HUES48 (cell line): Measurements from ENCODE around the gene POLD4.
"Not testable (repeated sequence)": the region's sequence is repeated elsewhere in the genome, so short reads cannot be mapped to it uniquely, and the experiment has no call there.

ENCODE experiments used
- H3K27ac ChIP-seq: one replicate; pipeline ENCODE4 v1.7.0; 2013; ENCODE audit warnings: low read depth, low read length, inconsistent platforms
- H3K27me3 ChIP-seq: 2 replicates; pipeline ENCODE4 v1.6.1; 2013; ENCODE audit warnings: mild to moderate bottlenecking, low read length; ENCODE audit not compliant: control insufficient read depth, insufficient read depth
- H3K36me3 ChIP-seq: 2 replicates; pipeline ENCODE4 v1.6.1; 2013; ENCODE audit warnings: low read length; ENCODE audit not compliant: control insufficient read depth, insufficient read depth
- H3K4me1 ChIP-seq: 2 replicates; pipeline ENCODE4 v1.6.1; 2013; ENCODE audit warnings: mild to moderate bottlenecking, low read length; ENCODE audit not compliant: control insufficient read depth, insufficient read depth
- H3K4me3 ChIP-seq: 2 replicates; pipeline ENCODE4 v1.5.1; 2013; ENCODE audit warnings: mild to moderate bottlenecking, low read depth, low read length
- H3K9ac ChIP-seq: 2 replicates; pipeline ENCODE4 v1.6.1; 2013; ENCODE audit warnings: mild to moderate bottlenecking, low read depth, low read length, moderate library complexity
- H3K9me3 ChIP-seq: 2 replicates; pipeline ENCODE4 v1.6.1; 2013; ENCODE audit warnings: low read length; ENCODE audit not compliant: control insufficient read depth, insufficient read depth

The POLD4 gene

GRCh38 chr11:67320011-67320410, 33.3 kb downstream of the POLD4 start:
- no peaks in the 10 kb centered on the region for H3K36me3 ChIP-seq
- no peak overlapping the region for H3K4me3 ChIP-seq
- no peak overlapping the region for H3K27ac ChIP-seq
- no peak overlapping the region for H3K9ac ChIP-seq
- H3K4me1 ChIP-seq: peaks cover 4% of the 10 kb centered on the region; the same call in 1 of the 2 replicates
- H3K27me3 ChIP-seq: peaks cover 22% of the 10 kb centered on the region
- no peaks in the 10 kb centered on the region for H3K9me3 ChIP-seq

- not testable (repeated sequence) for H3K9ac ChIP-seq, H3K4me3 ChIP-seq
Observed at GRCh38 chr11:67318876-67319275, 34.5 kb downstream of the POLD4 start.

GRCh38 chr11:67317888-67318555, 35.3 kb downstream of the POLD4 start:
- peaks cover 22% of the 10 kb centered on the region for H3K27me3 ChIP-seq
- H3K9me3 ChIP-seq: no peaks in the 10 kb centered on the region
- H3K4me1 ChIP-seq: peaks cover 4% of the 10 kb centered on the region; the same call in 1 of the 2 replicates
- H3K36me3 ChIP-seq: no peaks in the 10 kb centered on the region
- no peak overlapping the region for H3K27ac ChIP-seq
- peak overlapping the region; percentile 86 for H3K4me3 ChIP-seq
- H3K9ac ChIP-seq: no peak overlapping the region

More at GRCh38 chr11:67318876-67319275, 34.5 kb downstream of the POLD4 start:
- not testable (repeated sequence) for H3K4me1 ChIP-seq, H3K36me3 ChIP-seq, H3K27ac ChIP-seq, H3K9me3 ChIP-seq
- H3K27me3 ChIP-seq: peaks cover 22% of the 10 kb centered on the region

GRCh38 chr11:67317205-67317887, 36.0 kb downstream of the POLD4 start:
- H3K4me3 ChIP-seq: peak overlapping the region; percentile 86
- no peaks in the 10 kb centered on the region for H3K36me3 ChIP-seq
- H3K9ac ChIP-seq: peak overlapping the region; percentile 47; the same call in 1 of the 2 replicates
- peaks cover 22% of the 10 kb centered on the region for H3K27me3 ChIP-seq
- no peaks in the 10 kb centered on the region for H3K9me3 ChIP-seq
- peaks cover 4% of the 10 kb centered on the region; the same call in 1 of the 2 replicates for H3K4me1 ChIP-seq
- H3K27ac ChIP-seq: peak overlapping the region; percentile 78

- Histone ChIP-seq H3K4me3 (peak overlapping the region; percentile 86), H3K9me3 (no peaks in the 10 kb centered on the region), H3K4me1 (peaks cover 4% of the 10 kb centered on the region; the same call in 1 of the 2 replicates), H3K36me3 (no peaks in the 10 kb centered on the region), H3K9ac (0 out of 2 replicates have a peak overlapping the region, but pooled peaks have one; percentile 47), H3K27ac (peak overlapping the region; percentile 78), H3K27me3 (peaks cover 22% of the 10 kb centered on the region)
Observed at GRCh38 chr11:67316882-67317204, 36.5 kb downstream of the POLD4 start.

GRCh38 chr11:67315325-67315909, 37.9 kb downstream of the POLD4 start:
- Histone ChIP-seq H3K4me1 (peaks cover 4% of the 10 kb centered on the region; the same call in 1 of the 2 replicates), H3K27ac (no peak overlapping the region), H3K9ac (no peak overlapping the region), H3K36me3 (no peaks in the 10 kb centered on the region), H3K27me3 (peaks cover 22% of the 10 kb centered on the region), H3K9me3 (no peaks in the 10 kb centered on the region), H3K4me3 (no peak overlapping the region)

GRCh38 chr11:67314218-67314617, 39.1 kb downstream of the POLD4 start:
- Histone ChIP-seq H3K4me3 (no peak overlapping the region), H3K9me3 (no peaks in the 10 kb centered on the region), H3K27ac (no peak overlapping the region), H3K27me3 (peaks cover 19% of the 10 kb centered on the region), H3K9ac (no peak overlapping the region), H3K4me1 (peaks cover 4% of the 10 kb centered on the region; the same call in 1 of the 2 replicates), H3K36me3 (peaks cover 8% of the 10 kb centered on the region; the same call in 1 of the 2 replicates)

GRCh38 chr11:67313125-67313890, 40.0 kb downstream of the POLD4 start:
- Histone ChIP-seq H3K27me3 (peaks cover 10% of the 10 kb centered on the region), H3K4me1 (peaks cover 1% of the 10 kb centered on the region; the same call in 1 of the 2 replicates), H3K9ac (no peak overlapping the region), H3K27ac (no peak overlapping the region), H3K36me3 (peaks cover 15% of the 10 kb centered on the region), H3K9me3 (no peaks in the 10 kb centered on the region), H3K4me3 (no peak overlapping the region)

- Histone ChIP-seq H3K27ac (no peak overlapping the region), H3K9ac (no peak overlapping the region), H3K9me3 (no peaks in the 10 kb centered on the region), H3K4me1 (no peaks in the 10 kb centered on the region), H3K36me3 (peaks cover 18% of the 10 kb centered on the region), H3K27me3 (peaks cover 5% of the 10 kb centered on the region), H3K4me3 (no peak overlapping the region)
Observed at GRCh38 chr11:67312187-67313021, 40.9 kb downstream of the POLD4 start.

- no peak overlapping the region for H3K4me3 ChIP-seq
- peaks cover 18% of the 10 kb centered on the region for H3K36me3 ChIP-seq
- peaks cover 5% of the 10 kb centered on the region for H3K27me3 ChIP-seq
- H3K27ac ChIP-seq: no peak overlapping the region
- no peak overlapping the region for H3K9ac ChIP-seq
- no peaks in the 10 kb centered on the region for H3K9me3 ChIP-seq
- H3K4me1 ChIP-seq: no peaks in the 10 kb centered on the region
Observed at GRCh38 chr11:67311556-67312082, 41.7 kb downstream of the POLD4 start.
